ENCODE data around the gene FGFBP1.

Gene FGFBP1

GRCh38 chr4:15891312-15891711 lies 47.2 kb downstream of the FGFBP1 start:
- no peak for TF ChIP-seq MAX (IDR thresholded peaks at IDR 0.05; ENCODE audit: low read depth, low read length)
- no peak for TF ChIP-seq MYC (IDR thresholded peaks at IDR 0.05; ENCODE audit: low read depth, low read length)
- TF ChIP-seq CTCF (IDR thresholded peaks at IDR 0.05; ENCODE audit: low read depth, low read length), result no peak
- TF ChIP-seq POLR2A (IDR thresholded peaks at IDR 0.05; ENCODE audit: extremely low read depth, insufficient read length), result no peak
- H3K4me3 ChIP-seq (ENCODE audit: low read depth, low read length), result no peak overlapping the region
- DNase-seq (ENCODE audit: low read depth), result no peak

GRCh38 chr4:15890246-15890829 lies 48.2 kb downstream of the FGFBP1 start:
- DNase-seq (ENCODE audit: low read depth), result no peak
- TF ChIP-seq CTCF (IDR thresholded peaks at IDR 0.05; ENCODE audit: low read depth, low read length), result no peak
- TF ChIP-seq MAX (IDR thresholded peaks at IDR 0.05; ENCODE audit: low read depth, low read length), result no peak
- no peak for TF ChIP-seq POLR2A (IDR thresholded peaks at IDR 0.05; ENCODE audit: extremely low read depth, insufficient read length)
- no peak for TF ChIP-seq MYC (IDR thresholded peaks at IDR 0.05; ENCODE audit: low read depth, low read length)
- no peak overlapping the region for H3K4me3 ChIP-seq (ENCODE audit: low read depth, low read length)

- TF ChIP-seq CTCF (IDR thresholded peaks at IDR 0.05; ENCODE audit: low read depth, low read length) (no peak), POLR2A (IDR thresholded peaks at IDR 0.05; ENCODE audit: extremely low read depth, insufficient read length) (no peak), MAX (IDR thresholded peaks at IDR 0.05; ENCODE audit: low read depth, low read length) (no peak), MYC (IDR thresholded peaks at IDR 0.05; ENCODE audit: low read depth, low read length) (no peak)
- H3K4me3 ChIP-seq (ENCODE audit: low read depth, low read length), result no peak overlapping the region
- peak; percentile 70 for DNase-seq (ENCODE audit: low read depth)
Observed at GRCh38 chr4:15888515-15888914, 50.0 kb downstream of the FGFBP1 start.

Measured in NB4 (cell line).